GM12892 (cell line): Measurements from ENCODE around the gene FLNA.

ENCODE experiments used
- POLR2A ChIP-seq: IDR thresholded peaks from 2 replicates; pipeline ENCODE4 v1.6.1; 2011; ENCODE audit warnings: low read depth, low read length, control low read depth
- POLR2AphosphoS5 ChIP-seq: IDR thresholded peaks from 2 replicates; pipeline ENCODE4 v1.6.1; 2011; ENCODE audit warnings: low read depth, low read length, control low read depth
- TAF1 ChIP-seq: IDR thresholded peaks from 2 replicates; pipeline ENCODE4 v1.6.1; 2011; ENCODE audit warnings: low read depth, mild to moderate bottlenecking, control low read depth, low read length, borderline replicate concordance

DNA sequence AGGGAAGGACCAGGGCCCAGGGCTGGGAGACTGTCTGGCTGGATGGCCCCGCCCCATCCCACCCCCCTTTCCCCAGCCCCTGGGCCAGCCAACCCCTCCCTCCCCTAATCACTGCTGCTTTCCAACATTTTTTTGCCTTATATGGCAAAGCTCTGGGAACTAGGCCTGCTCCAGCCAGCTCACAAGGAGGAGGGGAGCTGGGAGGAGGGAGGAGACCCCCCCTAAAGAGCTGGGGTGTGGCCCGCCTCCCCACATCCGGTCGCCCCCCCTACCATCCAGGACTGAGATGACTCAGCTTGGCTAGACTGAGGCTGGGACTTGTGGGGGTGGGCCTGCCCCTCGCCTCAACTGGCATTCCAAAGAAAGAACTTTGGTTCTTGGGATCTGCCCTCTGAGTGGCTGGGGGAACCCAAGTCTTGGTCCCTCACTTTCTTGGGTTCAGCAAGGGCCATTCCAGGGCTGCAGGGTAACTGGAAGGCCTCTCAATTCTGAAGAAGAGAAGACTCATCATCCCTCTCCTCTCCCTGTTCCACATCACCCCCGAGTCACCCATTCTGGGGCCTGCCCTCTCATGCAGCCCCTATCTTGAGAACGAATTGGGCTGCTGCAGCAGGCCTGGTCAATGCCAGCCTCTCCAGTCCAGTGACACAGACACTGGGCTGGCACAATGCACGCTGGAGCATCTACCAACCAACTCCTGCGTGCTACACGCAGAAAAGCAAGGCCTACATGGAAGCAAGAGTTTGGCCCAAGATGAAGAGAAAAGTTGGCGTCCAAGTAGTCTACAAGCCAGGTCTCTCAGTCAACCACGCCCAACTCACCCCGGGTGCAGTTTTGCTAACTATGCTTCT lies 4.8 kb downstream of the FLNA start:
- no peak for TF ChIP-seq POLR2A
- no peak for TF ChIP-seq POLR2AphosphoS5
- no peak for TF ChIP-seq TAF1
